Endothelial cell of umbilical vein (primary cell): ENCODE data around the gene RTN4IP1.

Experiments
- CTCF ChIP-seq, 2 donors: IDR thresholded peaks; 1 replicate in 1 of 2; 2 replicates in 1 of 2; pipeline ENCODE4 v1.5.1; 2011; ENCODE audit warnings: low read length in 2 of 2, mild to moderate bottlenecking in 2 of 2, moderate library complexity in 2 of 2, control low read depth in 1 of 2, inconsistent platforms in 1 of 2, low read depth in 1 of 2; ENCODE audit not compliant: insufficient read depth in 1 of 2; ENCODE audit errors: extremely low read depth in 1 of 2
- EZH2 ChIP-seq: IDR thresholded peaks from 2 replicates; pipeline ENCODE4 v1.6.1; 2012; ENCODE audit warnings: borderline replicate concordance, low read depth, mild to moderate bottlenecking, moderate library complexity, low read length, inconsistent platforms; ENCODE audit not compliant: severe bottlenecking
- FOS ChIP-seq: IDR thresholded peaks from 2 replicates; pipeline ENCODE4 v1.6.1; 2011; ENCODE audit warnings: mild to moderate bottlenecking, low read length, moderate library complexity, borderline replicate concordance; ENCODE audit not compliant: insufficient read depth
- GATA2 ChIP-seq: IDR thresholded peaks from 2 replicates; pipeline ENCODE4 v1.7.0; 2011; ENCODE audit warnings: low read depth, mild to moderate bottlenecking, moderate library complexity, mixed read lengths, low read length; ENCODE audit not compliant: insufficient read length, insufficient read depth
- JUN ChIP-seq: IDR thresholded peaks from 2 replicates; pipeline ENCODE4 v1.6.1; 2011; ENCODE audit warnings: borderline replicate concordance, low read depth; ENCODE audit not compliant: insufficient read length, insufficient read depth
- MAX ChIP-seq: IDR thresholded peaks from 2 replicates; pipeline ENCODE4 v1.6.1; 2011; ENCODE audit not compliant: insufficient read depth, insufficient read length
- MYC ChIP-seq: IDR thresholded peaks from one replicate; pipeline ENCODE4 v1.6.1; 2011; ENCODE audit warnings: mild to moderate bottlenecking, low read depth, low read length
- POLR2A ChIP-seq: IDR thresholded peaks from 2 replicates; pipeline ENCODE4 v1.6.1; 2012; ENCODE audit warnings: low read depth, mild to moderate bottlenecking, control low read depth, low read length
- POLR2AphosphoS5 ChIP-seq: IDR thresholded peaks from 2 replicates; pipeline ENCODE4 v1.6.1; 2012; ENCODE audit warnings: low read depth, mild to moderate bottlenecking, control low read depth, low read length, moderate library complexity; ENCODE audit not compliant: insufficient read depth

- no peak for TF ChIP-seq EZH2
- no peak for TF ChIP-seq CTCF (IDR thresholded peaks at IDR 0.05; ENCODE audit: extremely low read depth in 1 of 2, insufficient read depth in 1 of 2, low read depth in 1 of 2, low read length in 2 of 2)
- TF ChIP-seq POLR2A: no peak
- no peak for TF ChIP-seq POLR2AphosphoS5
- no peak for TF ChIP-seq MYC
- no peak for TF ChIP-seq JUN
- TF ChIP-seq FOS: no peak
- no peak for TF ChIP-seq MAX
- TF ChIP-seq GATA2: no peak
These were observed 18.3 kb downstream of the RTN4IP1 start for GRCh38 chr6:106611030-106611429.
